Choroid plexus epithelial cell (primary cell): ENCODE results near the gene PLA1A.

ENCODE experiments used
- DNase-seq: peaks from one replicate; pipeline ENCODE4 v3.0.0-alpha.2; 2010; ENCODE audit warnings: low read depth
- H3K4me3 ChIP-seq: 2 replicates; pipeline ENCODE4 v1.5.1; 2011; ENCODE audit warnings: low read depth, mild to moderate bottlenecking, control low read depth, low read length, moderate library complexity
- TF ChIP-seq, protein P1 (sequence below): conservative IDR thresholded peaks from 2 replicates; pipeline ENCODE4 v1.5.1; 2011; ENCODE audit warnings: low read depth, mild to moderate bottlenecking, control low read depth, inconsistent platforms, low read length, moderate library complexity

The PLA1A gene

DNA sequence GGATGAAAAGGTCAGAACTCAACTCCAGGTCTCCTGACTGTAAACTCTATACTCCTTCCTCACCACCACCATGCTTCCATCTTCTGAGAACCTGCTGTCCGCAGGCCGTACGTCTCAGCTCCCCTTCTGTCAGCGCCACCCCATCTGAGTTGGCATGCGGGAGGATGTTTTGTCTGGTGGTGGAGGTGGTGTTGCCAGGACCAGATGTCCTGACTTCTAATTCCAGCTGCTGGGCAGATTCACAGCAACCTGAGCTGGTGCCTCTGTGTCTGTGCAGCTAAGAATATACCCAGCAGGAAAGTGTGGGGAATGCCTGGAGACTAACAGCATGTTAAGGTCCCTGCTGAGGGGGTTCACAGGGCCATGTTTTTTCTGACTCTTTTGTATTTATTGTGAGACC is 23.2 kb downstream of the PLA1A start:
- DNase-seq: no peak
- H3K4me3 ChIP-seq: no peak overlapping the region
- TF ChIP-seq, protein P1, sequence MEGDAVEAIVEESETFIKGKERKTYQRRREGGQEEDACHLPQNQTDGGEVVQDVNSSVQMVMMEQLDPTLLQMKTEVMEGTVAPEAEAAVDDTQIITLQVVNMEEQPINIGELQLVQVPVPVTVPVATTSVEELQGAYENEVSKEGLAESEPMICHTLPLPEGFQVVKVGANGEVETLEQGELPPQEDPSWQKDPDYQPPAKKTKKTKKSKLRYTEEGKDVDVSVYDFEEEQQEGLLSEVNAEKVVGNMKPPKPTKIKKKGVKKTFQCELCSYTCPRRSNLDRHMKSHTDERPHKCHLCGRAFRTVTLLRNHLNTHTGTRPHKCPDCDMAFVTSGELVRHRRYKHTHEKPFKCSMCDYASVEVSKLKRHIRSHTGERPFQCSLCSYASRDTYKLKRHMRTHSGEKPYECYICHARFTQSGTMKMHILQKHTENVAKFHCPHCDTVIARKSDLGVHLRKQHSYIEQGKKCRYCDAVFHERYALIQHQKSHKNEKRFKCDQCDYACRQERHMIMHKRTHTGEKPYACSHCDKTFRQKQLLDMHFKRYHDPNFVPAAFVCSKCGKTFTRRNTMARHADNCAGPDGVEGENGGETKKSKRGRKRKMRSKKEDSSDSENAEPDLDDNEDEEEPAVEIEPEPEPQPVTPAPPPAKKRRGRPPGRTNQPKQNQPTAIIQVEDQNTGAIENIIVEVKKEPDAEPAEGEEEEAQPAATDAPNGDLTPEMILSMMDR: no peak

- TF ChIP-seq, protein P1: no peak
- no peak for DNase-seq
- H3K4me3 ChIP-seq: no peak overlapping the region
These were observed 26.5 kb downstream of the PLA1A start for GRCh38 chr3:119624002-119624720.

GRCh38 chr3:119625451-119626153 is 27.9 kb downstream of the PLA1A start:
- no peak overlapping the region for H3K4me3 ChIP-seq
- DNase-seq: no peak
- TF ChIP-seq, protein P1: no peak

DNA sequence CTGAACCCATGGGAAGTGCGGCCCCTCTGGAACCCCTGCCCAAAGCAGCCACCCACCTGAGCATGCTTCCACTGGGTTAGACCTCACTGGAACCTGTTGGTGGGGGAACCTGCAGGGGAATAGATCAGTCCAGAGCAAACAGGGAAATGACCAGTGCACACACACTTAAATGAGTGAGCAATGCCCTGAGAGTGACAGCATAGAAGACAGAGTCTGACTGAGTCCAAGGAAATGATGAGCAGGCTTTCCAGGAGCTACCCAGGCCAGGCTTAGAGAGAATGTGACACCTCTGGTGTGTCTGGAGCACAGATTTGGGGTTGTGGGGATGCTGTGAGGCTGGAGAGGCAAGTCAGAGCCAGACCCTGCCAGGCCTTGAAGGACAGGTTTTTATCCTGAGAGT is 28.5 kb downstream of the PLA1A start:
- no peak for DNase-seq
- TF ChIP-seq, protein P1: no peak
- H3K4me3 ChIP-seq: no peak overlapping the region

DNA sequence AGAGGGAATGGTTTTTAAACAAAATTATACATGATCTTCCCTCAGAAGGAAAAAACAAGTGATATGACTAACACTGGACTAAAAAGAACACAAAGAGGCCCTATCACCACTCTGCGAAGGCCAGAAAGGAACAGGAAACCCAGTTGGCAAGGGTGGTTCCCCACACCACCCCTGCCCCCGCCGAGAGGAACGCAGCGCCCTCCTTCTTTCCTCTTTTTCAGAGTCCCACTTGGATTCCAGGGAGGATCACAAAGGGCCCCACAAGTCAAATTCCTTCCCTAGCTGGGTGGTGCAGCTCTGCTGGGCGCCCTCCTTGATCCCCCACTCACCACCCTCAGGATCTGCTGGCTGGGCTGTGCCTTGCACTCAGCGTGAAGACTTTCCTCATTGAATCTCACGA is 29.8 kb downstream of the PLA1A start:
- DNase-seq: no peak
- H3K4me3 ChIP-seq: no peak overlapping the region
- TF ChIP-seq, protein P1: no peak

- H3K4me3 ChIP-seq: no peak overlapping the region
- TF ChIP-seq, protein P1: no peak
- no peak for DNase-seq
These were observed 30.7 kb downstream of the PLA1A start for GRCh38 chr3:119628390-119628789.
